Body of pancreas (tissue), 4 donors: ENCODE data around the gene NACA. TPM values are rescaled to one million over a fixed set of nuclear protein-coding genes. Genes with fewer than 3 reads are reported as not detected.
"Not testable (repeated sequence)": the region's sequence is repeated elsewhere in the genome, so short reads cannot be mapped to it uniquely, and the experiment has no call there.

Source experiments
- ATAC-seq: fragments of 150-250 bp; one replicate; pipeline ENCODE4 v1.9.1; 2016
- DNase-seq, 4 donors: peaks; one replicate each; pipeline ENCODE4 v3.0.0-alpha.2; 2019
- H3K27ac ChIP-seq, 4 donors: fragments of 200-600 bp; sonication (generic); 1 replicate in 3 of 4; 2 replicates in 1 of 4; pipeline versions ENCODE4 v1.5.1 to v1.6.1; 2016 to 2019; ENCODE audit warnings: mild to moderate bottlenecking in 1 of 4, mixed read lengths in 1 of 4, moderate library complexity in 1 of 4
- H3K27me3 ChIP-seq, 2 donors: fragments of 200-600 bp; sonication (generic); one replicate each; pipeline ENCODE4 v1.6.0; 2016; ENCODE audit warnings: mild to moderate bottlenecking in 1 of 2
- H3K36me3 ChIP-seq, 2 donors: fragments of 200-600 bp; sonication (generic); replicated peaks in 1 of 2; 2 replicates each; pipeline ENCODE4 v1.5.1; 2016; ENCODE audit warnings: low read depth in 2 of 2; ENCODE audit not compliant: insufficient read depth in 1 of 2
- H3K4me1 ChIP-seq: fragments of 200-600 bp; sonication (generic); one replicate; pipeline ENCODE4 v1.6.0; 2016
- H3K4me3 ChIP-seq, 2 donors: fragments of 200-600 bp; sonication (generic); 1 replicate in 1 of 2; 2 replicates in 1 of 2; pipeline ENCODE4 v1.5.1; 2016 to 2019
- H3K9me3 ChIP-seq, 3 donors: fragments of 200-600 bp; sonication (generic); 1 replicate in 2 of 3; 2 replicates in 1 of 3; pipeline ENCODE4 v1.5.1; 2016
- CTCF ChIP-seq, 7 experiments: fragments of 450-650 bp in 4 of 7; fragments of 200-600 bp in 3 of 7; sonication (generic) in 3 of 7; IDR thresholded peaks; one replicate each; pipeline ENCODE4 v1.5.1; 2016 to 2019; ENCODE audit warnings: antibody characterized with exemption in 7 of 7
- POLR2A ChIP-seq, 3 donors: fragments of 450-650 bp; IDR thresholded peaks; one replicate each; pipeline ENCODE4 v1.6.1; 2016; ENCODE audit warnings: antibody characterized with exemption in 3 of 3, mild to moderate bottlenecking in 2 of 3
- WGBS, 2 donors: methylation state at CpG; one replicate each; pipeline ENCODE4 v1.1.5; 2017; 5-methylcytosine and 5-hydroxymethylcytosine counted together
- intact Hi-C: fragments of 100-400 bp; cut with DNase I; formaldehyde crosslinking; loops from one replicate; pipeline ENCODE4 v1.15.1; 2023
- total RNA-seq, 2 donors: library from RNA; depleted of rRNA; stranded (reverse); fragments of >200 nt; gene quantifications; one replicate each; pipeline ENCODE4 v1.1.0, GENCODE V29; 2016

NACA gene
- total RNA-seq, 2 donors from 2014 or later, result 465 to 734 TPM

GRCh38 chr12:56760460-56760859 is 35.4 kb upstream of the NACA start:
- Histone ChIP-seq H3K27ac (no peak overlapping the region), H3K36me3 (no peaks in the 10 kb centered on the region), H3K4me3 (no peak overlapping the region), H3K27me3 (no peaks in the 10 kb centered on the region), H3K9me3 (peaks cover 0 to 11% (median 0%) of the 10 kb centered on the region in 3 donors), H3K4me1 (peaks cover 10% of the 10 kb centered on the region)
- DNase-seq, result no peak
- intact Hi-C loops, result loop anchor here (5.0 kb wide), 1 partner anchor 232 kb away; a partner anchor contains a TSS
- ATAC-seq, result no peak
- WGBS, 2 donors, result 77 to 79% methylated on average over 6 to 7 of the region's 7 CpGs
- no peak for TF ChIP-seq POLR2A (IDR thresholded peaks at IDR 0.05)
- TF ChIP-seq CTCF (IDR thresholded peaks at IDR 0.05), result no peak

GRCh38 chr12:56759263-56759908 is 34.3 kb upstream of the NACA start:
- TF ChIP-seq CTCF (IDR thresholded peaks at IDR 0.05) (no peak), POLR2A (IDR thresholded peaks at IDR 0.05) (no peak)
- WGBS, 2 donors, result 14 to 15% methylated on average over 6 of the region's 6 CpGs
- H3K4me3 ChIP-seq, result no peak overlapping the region
- ATAC-seq (peak; percentile 47), DNase-seq (no peak)
- no peaks in the 10 kb centered on the region for H3K27me3 ChIP-seq
- intact Hi-C loops, result no loop called here
- peaks cover 10% of the 10 kb centered on the region for H3K4me1 ChIP-seq
- H3K9me3 ChIP-seq, result peaks cover 0 to 11% (median 0%) of the 10 kb centered on the region in 3 donors
- H3K36me3 ChIP-seq, result no peaks in the 10 kb centered on the region
- H3K27ac ChIP-seq, result peak overlapping the region in 2 of 4 donors; percentile 14 to 26

GRCh38 chr12:56758728-56759262 is 33.7 kb upstream of the NACA start:
- peak overlapping the region in 2 of 4 donors; percentile 14 to 26 for H3K27ac ChIP-seq
- no peak overlapping the region for H3K4me3 ChIP-seq
- peaks cover 0 to 11% (median 0%) of the 10 kb centered on the region in 3 donors for H3K9me3 ChIP-seq
- 54 to 62% methylated on average over 3 of the region's 3 CpGs for WGBS, 2 donors
- DNase-seq (no peak), ATAC-seq (no peak)
- TF ChIP-seq POLR2A (IDR thresholded peaks at IDR 0.05) (no peak), CTCF (IDR thresholded peaks at IDR 0.05) (no peak)
- intact Hi-C loops, result no loop called here
- H3K27me3 ChIP-seq, result no peaks in the 10 kb centered on the region
- peaks cover 10% of the 10 kb centered on the region for H3K4me1 ChIP-seq
- no peaks in the 10 kb centered on the region for H3K36me3 ChIP-seq

GRCh38 chr12:56757971-56758370 is 32.9 kb upstream of the NACA start:
- WGBS, 2 donors, result 100% methylated on average over 1 of the region's 1 CpG
- DNase-seq, ATAC-seq, intact Hi-C loops, H3K27ac ChIP-seq, H3K36me3 ChIP-seq, H3K4me3 ChIP-seq, H3K27me3 ChIP-seq: not testable (repeated sequence)
- Histone ChIP-seq H3K4me1 (peaks cover 10% of the 10 kb centered on the region), H3K9me3 (peaks cover 0 to 11% (median 0%) of the 10 kb centered on the region in 3 donors)

- TF ChIP-seq POLR2A (IDR thresholded peaks at IDR 0.05) (no peak), CTCF (IDR thresholded peaks at IDR 0.05) (no peak)
- H3K9me3 ChIP-seq, result peaks cover 0 to 5% (median 0%) of the 10 kb centered on the region in 3 donors
- DNase-seq, result no peak
- no peak overlapping the region for H3K4me3 ChIP-seq
- H3K36me3 ChIP-seq, result no peaks in the 10 kb centered on the region
- no peak overlapping the region for H3K27ac ChIP-seq
- H3K4me1 ChIP-seq, result peaks cover 8% of the 10 kb centered on the region
- no peak for ATAC-seq
- intact Hi-C loops, result no loop called here
- no peaks in the 10 kb centered on the region for H3K27me3 ChIP-seq
- 95 to 100% methylated on average over 1 of the region's 1 CpG for WGBS, 2 donors
These were observed 28.5 kb upstream of the NACA start for GRCh38 chr12:56753566-56753965.
